Measurements from ENCODE around the gene ILK.

The ILK gene

DNA sequence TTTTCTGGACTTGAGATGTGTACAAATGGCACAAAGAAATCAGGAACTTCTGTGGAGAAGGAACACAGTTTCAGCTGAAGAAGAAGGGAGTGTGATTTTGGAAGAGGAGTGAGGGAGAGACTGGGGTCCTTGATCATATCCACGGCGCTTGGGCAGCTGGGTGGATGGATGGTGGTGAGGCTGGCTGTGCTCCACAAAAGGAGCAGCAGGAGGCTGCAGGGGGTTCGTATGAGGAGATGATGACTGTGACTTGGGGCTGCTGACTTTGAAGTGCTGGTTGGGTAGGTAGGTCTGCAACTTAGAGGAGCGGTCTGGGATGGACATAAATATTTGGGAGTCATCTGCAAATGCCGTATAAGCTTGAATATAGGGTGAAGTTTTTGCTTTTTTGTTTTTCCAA lies 53.4 kb downstream of the ILK start:
- no peak for DNase-seq (ENCODE audit: low read depth in 3 of 3)

DNA sequence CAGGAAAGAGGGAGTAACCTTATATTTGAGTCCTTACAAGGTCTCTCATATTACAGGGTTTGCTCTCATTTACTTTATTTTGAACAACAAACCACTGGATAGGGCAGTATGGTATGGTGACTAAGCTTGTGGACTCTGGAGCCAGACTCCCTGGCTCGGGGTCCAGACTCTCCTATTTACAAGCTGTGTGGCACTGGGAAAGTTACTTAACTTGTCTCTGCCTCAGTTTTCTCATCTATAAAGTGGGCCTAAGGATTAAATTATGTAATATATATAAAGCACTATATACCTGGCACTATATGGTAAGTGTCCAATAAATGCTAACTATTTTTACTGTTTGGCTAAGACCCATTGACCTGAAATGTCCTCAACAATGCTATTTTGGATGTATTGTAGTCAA lies 53.8 kb downstream of the ILK start:
- DNase-seq (ENCODE audit: low read depth in 3 of 3): no peak

DNA sequence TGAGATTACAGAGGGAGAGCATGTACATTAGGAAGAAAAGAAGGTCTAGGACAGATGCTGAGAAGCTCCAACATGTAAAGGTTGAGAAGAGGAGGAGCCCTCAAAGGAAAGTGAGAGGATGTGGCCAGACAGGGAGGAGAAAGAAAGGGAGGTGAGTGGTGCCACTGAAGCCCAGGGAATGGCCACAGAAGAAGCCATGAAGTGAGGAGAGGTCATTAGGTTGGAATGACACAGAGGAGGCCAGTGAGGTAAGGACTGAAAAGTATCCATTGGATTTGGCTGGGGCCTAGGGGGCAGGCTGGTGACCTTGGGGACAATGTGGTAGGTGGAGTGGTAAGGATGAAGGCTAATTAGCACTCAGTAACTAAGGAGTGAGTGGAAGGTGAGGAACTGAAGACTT lies 55.1 kb downstream of the ILK start:
- DNase-seq (ENCODE audit: low read depth in 3 of 3): no peak
